Right lobe of liver (tissue), 6 donors: ENCODE data around the gene ARHGEF10L. TPM values are rescaled to one million over a fixed set of nuclear protein-coding genes. Genes with fewer than 3 reads are reported as not detected.

Experiments
- ATAC-seq, 4 donors: fragments of 200-7000 bp; cut with Tn5 transposase; one replicate each; pipeline ENCODE4 v1.9.1; 2020; ENCODE audit warnings: mild to moderate bottlenecking in 4 of 4, moderate library complexity in 4 of 4
- DNase-seq, 3 donors: peaks; one replicate each; pipeline ENCODE4 v3.0.0-alpha.2; 2020
- H3K27ac ChIP-seq, 3 donors: fragments of 200-600 bp; one replicate each; pipeline ENCODE4 v1.8.0; 2022
- H3K27me3 ChIP-seq, 2 donors: fragments of 200-600 bp; one replicate each; pipeline ENCODE4 v1.8.0; 2022
- H3K36me3 ChIP-seq, 4 donors: fragments of 200-600 bp; sonication (generic) in 1 of 4; one replicate each; pipeline versions ENCODE4 v1.5.1 to v1.8.0; 2017 to 2022; ENCODE audit warnings: control low read depth in 1 of 4
- H3K4me1 ChIP-seq, 4 donors: fragments of 200-600 bp; sonication (generic) in 1 of 4; one replicate each; pipeline versions ENCODE4 v1.5.1 to v1.8.0; 2017 to 2022; ENCODE audit warnings: control low read depth in 1 of 4
- H3K4me3 ChIP-seq, 3 donors: fragments of 200-600 bp; one replicate each; pipeline ENCODE4 v1.8.0; 2022
- H3K9me3 ChIP-seq, 4 donors: fragments of 200-600 bp; sonication (generic) in 1 of 4; one replicate each; pipeline versions ENCODE4 v1.5.1 to v1.8.0; 2017 to 2022; ENCODE audit warnings: control low read depth in 1 of 4
- POLR2A ChIP-seq: fragments of 450-650 bp; IDR thresholded peaks from one replicate; pipeline ENCODE4 v1.6.1; 2017; ENCODE audit warnings: antibody characterized with exemption, mild to moderate bottlenecking
- WGBS: methylation state at CpG from one replicate; pipeline ENCODE4 v1.1.6; 2018; ENCODE audit warnings: low coverage, low lambda C conversion rate; ENCODE audit not compliant: insufficient coverage; ENCODE audit errors: missing lambda C conversion rate; 5-methylcytosine and 5-hydroxymethylcytosine counted together
- intact Hi-C, 2 donors: fragments of 100-400 bp; cut with DNase I; formaldehyde crosslinking; loops; one replicate each; pipeline versions ENCODE4 v1.11.2 to v1.14.1; 2022
- total RNA-seq, 6 experiments: library from RNA; depleted of rRNA in 2 of 6; stranded (reverse); fragments of >200 nt in 2 of 6; fragmentation: NEBNext Ultra II Directional in 3 of 6; extraction: Animal tissue kit (Norgen Biotek cat#: 25700) in 3 of 6; gene quantifications; one replicate each; pipeline versions ENCODE4 v1.1.0 to v1.2.4, GENCODE V29; 2016 to 2023
- TF ChIP-seq, protein P1 (sequence below), 4 donors: fragments of 200-600 bp in 3 of 4; fragments of 450-650 bp in 1 of 4; IDR thresholded peaks; one replicate each; pipeline versions ENCODE4 v1.5.1 to v1.8.0; 2016 to 2022; ENCODE audit warnings: antibody characterized with exemption in 4 of 4, mild to moderate bottlenecking in 2 of 4
- donor health status: DM: no; HTN: yes; CAD: no.
- donor health status: DM: no; HTN: no; CAD: no.
- donor health status: DM: no; HTN: no; CAD: no.
- donor health status: DM: no; HTN: yes; CAD: no.
- donor health status: DM: no; HTN: yes; CAD: no.

Gene ARHGEF10L
- total RNA-seq, 6 experiments from 2014 or later: 59.7 to 124 (median 87.4) TPM

- DNase-seq (peak in 2 of 3 donors; percentile 70 to 74), ATAC-seq (peak; percentile 49 to 62 (median 54))
- WGBS: 45% methylated on average over 2 of the region's 5 CpGs
- Histone ChIP-seq H3K4me3 (no peak overlapping the region), H3K27ac (no peak overlapping the region), H3K27me3 (no peaks in the 10 kb centered on the region), H3K36me3 (peaks cover 0 to 89% (median 46%) of the 10 kb centered on the region in 4 donors), H3K9me3 (no peaks in the 10 kb centered on the region), H3K4me1 (peaks cover 0 to 4% (median 0%) of the 10 kb centered on the region in 4 donors)
- intact Hi-C loops: no loop called here
- no peak for TF ChIP-seq POLR2A
- TF ChIP-seq, protein P1, sequence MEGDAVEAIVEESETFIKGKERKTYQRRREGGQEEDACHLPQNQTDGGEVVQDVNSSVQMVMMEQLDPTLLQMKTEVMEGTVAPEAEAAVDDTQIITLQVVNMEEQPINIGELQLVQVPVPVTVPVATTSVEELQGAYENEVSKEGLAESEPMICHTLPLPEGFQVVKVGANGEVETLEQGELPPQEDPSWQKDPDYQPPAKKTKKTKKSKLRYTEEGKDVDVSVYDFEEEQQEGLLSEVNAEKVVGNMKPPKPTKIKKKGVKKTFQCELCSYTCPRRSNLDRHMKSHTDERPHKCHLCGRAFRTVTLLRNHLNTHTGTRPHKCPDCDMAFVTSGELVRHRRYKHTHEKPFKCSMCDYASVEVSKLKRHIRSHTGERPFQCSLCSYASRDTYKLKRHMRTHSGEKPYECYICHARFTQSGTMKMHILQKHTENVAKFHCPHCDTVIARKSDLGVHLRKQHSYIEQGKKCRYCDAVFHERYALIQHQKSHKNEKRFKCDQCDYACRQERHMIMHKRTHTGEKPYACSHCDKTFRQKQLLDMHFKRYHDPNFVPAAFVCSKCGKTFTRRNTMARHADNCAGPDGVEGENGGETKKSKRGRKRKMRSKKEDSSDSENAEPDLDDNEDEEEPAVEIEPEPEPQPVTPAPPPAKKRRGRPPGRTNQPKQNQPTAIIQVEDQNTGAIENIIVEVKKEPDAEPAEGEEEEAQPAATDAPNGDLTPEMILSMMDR (IDR thresholded peaks at IDR 0.05): no peak
These were observed 126.6 kb downstream of the ARHGEF10L start for GRCh38 chr1:17665950-17666720.

- H3K36me3 ChIP-seq: peaks cover 0 to 85% (median 43%) of the 10 kb centered on the region in 4 donors
- no peak for DNase-seq
- WGBS: 72% methylated on average over 4 of the region's 9 CpGs
- H3K27me3 ChIP-seq: no peaks in the 10 kb centered on the region
- H3K4me3 ChIP-seq: no peak overlapping the region
- ATAC-seq: no peak
- no peaks in the 10 kb centered on the region for H3K9me3 ChIP-seq
- H3K4me1 ChIP-seq: peaks cover 0 to 4% (median 0%) of the 10 kb centered on the region in 4 donors
- no peak for TF ChIP-seq POLR2A
- TF ChIP-seq, protein P1 (IDR thresholded peaks at IDR 0.05): no peak
- intact Hi-C loops: no loop called here
- no peak overlapping the region for H3K27ac ChIP-seq
These were observed 128.1 kb downstream of the ARHGEF10L start for GRCh38 chr1:17667641-17668040.

DNA sequence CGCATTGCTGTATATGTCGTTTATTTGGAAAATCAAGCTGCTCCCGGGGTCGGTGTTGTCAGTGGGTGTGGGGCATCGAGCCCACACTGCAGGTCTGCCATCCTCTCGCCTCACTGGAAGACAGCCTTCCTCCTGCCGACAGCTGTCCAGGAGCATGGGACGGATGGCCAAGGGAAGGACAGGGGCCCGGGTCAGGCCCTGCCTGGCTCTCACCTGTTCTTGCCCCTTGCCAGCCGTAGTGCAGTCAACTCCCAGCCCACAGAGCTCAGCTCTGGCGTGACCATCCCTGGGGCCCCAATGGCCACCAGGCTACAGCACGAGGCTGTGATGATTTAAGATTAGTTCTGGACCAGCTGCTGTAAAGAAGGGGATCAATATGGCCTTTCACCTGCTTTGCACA, 128.7 kb downstream of the ARHGEF10L start:
- H3K27ac ChIP-seq: no peak overlapping the region
- H3K9me3 ChIP-seq: no peaks in the 10 kb centered on the region
- no peak overlapping the region for H3K4me3 ChIP-seq
- 76% methylated on average over 2 of the region's 12 CpGs for WGBS
- H3K4me1 ChIP-seq: peaks cover 0 to 4% (median 0%) of the 10 kb centered on the region in 4 donors
- intact Hi-C loops: no loop called here
- H3K27me3 ChIP-seq: no peaks in the 10 kb centered on the region
- TF ChIP-seq, protein P1 (IDR thresholded peaks at IDR 0.05): no peak
- no peak for DNase-seq
- ATAC-seq: no peak
- H3K36me3 ChIP-seq: peaks cover 0 to 86% (median 40%) of the 10 kb centered on the region in 4 donors

DNA sequence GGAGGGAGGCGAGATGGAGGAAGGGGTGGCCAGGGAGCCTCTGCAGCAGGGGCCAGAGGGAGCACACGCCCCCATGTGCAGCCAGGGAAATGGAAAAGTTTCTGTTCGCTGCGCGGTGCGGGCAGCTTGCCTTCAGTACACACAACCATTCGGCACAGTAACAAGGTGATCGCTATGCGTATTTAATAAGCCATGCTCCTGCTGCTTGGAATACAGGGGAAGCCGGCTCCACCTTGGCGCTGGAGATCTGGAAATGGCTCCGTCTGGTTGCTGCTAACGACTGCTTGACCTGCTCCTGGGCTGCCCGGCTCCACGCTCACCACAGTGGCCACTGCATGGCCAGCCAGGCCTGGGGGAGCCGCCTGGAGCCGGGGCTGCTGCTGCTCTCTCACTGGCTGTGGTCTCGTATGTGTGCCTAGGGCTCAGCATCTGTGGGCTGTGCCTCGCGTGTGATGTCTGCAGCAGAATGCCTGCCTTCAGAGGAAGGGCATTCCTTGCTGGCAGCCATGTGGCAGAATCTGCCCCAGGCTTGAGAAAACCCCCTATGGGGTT, 129.2 kb downstream of the ARHGEF10L start:
- H3K27me3 ChIP-seq: no peaks in the 10 kb centered on the region
- no peak for DNase-seq
- no peak overlapping the region for H3K27ac ChIP-seq
- WGBS: 90% methylated on average over 2 of the region's 20 CpGs
- intact Hi-C loops: no loop called here
- TF ChIP-seq, protein P1 (IDR thresholded peaks at IDR 0.05): no peak
- TF ChIP-seq POLR2A: no peak
- H3K4me3 ChIP-seq: no peak overlapping the region
- H3K9me3 ChIP-seq: no peaks in the 10 kb centered on the region
- no peak for ATAC-seq
- peaks cover 0 to 4% (median 0%) of the 10 kb centered on the region in 4 donors for H3K4me1 ChIP-seq
- H3K36me3 ChIP-seq: peaks cover 0 to 85% (median 38%) of the 10 kb centered on the region in 4 donors
